NCI-H524 treated with DMSO at 0.1 percent for 48 hours (cell line): ENCODE measurements around the gene GAPDH.
"Not testable (repeated sequence)": the region's sequence is repeated elsewhere in the genome, so short reads cannot be mapped to it uniquely, and the experiment has no call there.

Experiments
- DNase-seq: peaks from one replicate; lab custom pipeline; 2025; lab: John Stamatoyannopoulos, UW

GAPDH gene

GRCh38 chr12:6533923-6534694 is at the start of gene GAPDH:
GAPDH (plus strand) TSS chr12:6534517; CDS start chr12:6534833, 316 bp downstream.
- peak; percentile 82 for DNase-seq

DNA sequence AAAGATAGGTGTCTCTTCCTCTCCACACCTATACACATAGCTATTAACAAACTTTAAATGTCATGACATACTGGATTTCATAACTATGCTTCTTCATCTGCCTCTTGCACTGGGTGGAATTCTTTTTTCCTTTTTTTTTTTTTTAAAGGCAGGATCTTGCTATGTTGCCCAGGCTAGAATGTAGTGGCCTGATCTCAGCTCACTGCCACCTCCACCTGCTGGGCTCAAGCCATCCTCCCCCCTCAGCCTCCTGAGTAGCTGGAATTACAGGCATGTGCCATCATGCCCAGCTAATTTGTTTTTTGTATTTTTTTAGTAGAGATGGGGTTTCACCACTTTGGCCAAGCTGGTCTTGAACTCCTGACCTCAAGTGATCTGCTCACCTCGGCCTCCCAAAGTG is 46.1 kb upstream of the GAPDH start:
- DNase-seq, result no peak

DNA sequence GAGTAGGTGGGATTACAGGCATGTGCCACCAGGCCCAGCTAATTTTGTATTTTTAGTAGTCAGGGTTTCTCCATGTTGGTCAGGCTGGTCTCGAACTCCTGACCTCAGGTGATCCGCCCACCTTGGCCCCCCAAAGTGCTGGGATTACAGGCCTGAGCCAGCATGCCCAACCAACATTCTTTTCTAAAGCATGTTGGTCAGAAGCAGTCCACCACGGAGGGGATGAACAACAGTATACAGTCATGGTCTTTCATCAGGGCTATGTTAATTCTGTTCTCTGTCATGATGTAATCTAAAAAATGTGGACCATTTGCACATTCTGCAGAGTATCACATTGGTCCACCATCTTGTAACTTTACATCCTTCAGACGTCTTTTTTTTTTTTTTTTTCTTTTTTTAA is 44.9 kb upstream of the GAPDH start:
- no peak for DNase-seq

GRCh38 chr12:6490673-6491072 is 43.6 kb upstream of the GAPDH start:
- DNase-seq, result not testable (repeated sequence)

- peak; percentile 59 for DNase-seq
These were observed 41.4 kb upstream of the GAPDH start, which contains the start of gene MRPL51 for GRCh38 chr12:6492838-6493496. MRPL51 (minus strand) TSS chr12:6493262; CDS start chr12:6493136, 126 bp downstream.

DNA sequence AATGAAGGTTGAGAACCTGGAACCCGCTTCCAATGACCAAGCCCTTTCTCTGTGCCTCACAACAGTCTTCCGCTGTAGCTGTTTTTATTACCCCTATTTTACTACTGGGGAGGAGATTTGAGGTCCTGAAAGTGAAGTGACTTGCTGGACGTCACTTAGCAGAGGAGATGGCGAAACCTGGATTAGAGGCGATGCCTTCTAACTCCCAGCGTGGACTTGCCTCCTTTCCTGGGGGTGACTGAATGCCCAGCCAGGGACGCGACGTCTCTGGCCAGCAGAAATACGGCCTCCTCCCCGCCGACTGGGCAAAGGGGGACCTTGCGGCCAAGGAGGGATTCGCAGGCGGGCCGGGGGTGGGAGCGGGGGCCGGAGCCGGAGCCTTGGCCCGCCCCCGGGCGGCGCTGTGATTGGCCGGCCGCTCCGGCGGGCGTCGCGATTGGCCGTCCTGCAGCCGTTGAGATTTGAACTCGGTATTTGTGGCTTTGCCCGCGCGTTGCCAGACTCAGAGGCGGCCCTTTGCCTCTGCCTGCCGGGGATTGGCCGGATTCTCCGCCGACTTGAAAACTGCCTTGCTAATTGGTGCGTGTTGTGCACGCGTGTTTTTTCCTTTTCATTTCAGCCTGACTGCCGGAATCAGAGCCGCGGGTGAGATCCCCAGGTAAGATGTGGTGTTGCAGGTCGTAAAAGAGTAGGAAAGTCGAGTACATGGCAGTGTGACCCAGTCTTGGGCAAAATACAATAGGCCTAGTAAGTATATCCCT is 40.6 kb upstream of the GAPDH start, which contains the start of gene NCAPD2:
TSS of gene NCAPD2 (plus strand) at position 606 of the 761 bp plus-strand sequence. CDS start 997 bp downstream, outside the sequence.
- peak; percentile 87 for DNase-seq

DNA sequence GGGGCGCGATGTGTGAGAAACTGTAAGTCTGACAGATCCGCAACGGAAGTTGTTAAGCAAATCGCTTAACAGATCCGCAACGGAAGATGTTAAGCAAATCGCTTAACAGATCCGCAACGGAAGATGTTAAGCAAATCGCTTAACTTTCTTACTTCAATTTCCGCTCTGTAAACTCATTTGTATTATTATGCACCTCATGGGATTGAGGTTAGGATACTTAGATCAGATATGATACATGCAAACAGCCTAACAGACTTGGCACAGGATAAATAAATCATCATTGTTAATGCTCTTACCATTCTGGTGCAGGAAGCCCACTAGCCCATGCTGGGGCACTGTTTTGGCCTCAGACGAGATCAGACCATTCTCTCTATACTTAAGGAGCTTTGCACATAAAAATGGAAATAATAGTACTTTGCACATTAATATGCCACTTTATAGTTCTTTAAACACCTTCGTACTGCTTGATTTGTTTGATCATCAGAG is 40.0 kb upstream of the GAPDH start:
- no peak for DNase-seq

- no peak for DNase-seq
These were observed 39.3 kb upstream of the GAPDH start for GRCh38 chr12:6494968-6495367.

- not testable (repeated sequence) for DNase-seq
These were observed 37.0 kb upstream of the GAPDH start for GRCh38 chr12:6497291-6497690.

DNA sequence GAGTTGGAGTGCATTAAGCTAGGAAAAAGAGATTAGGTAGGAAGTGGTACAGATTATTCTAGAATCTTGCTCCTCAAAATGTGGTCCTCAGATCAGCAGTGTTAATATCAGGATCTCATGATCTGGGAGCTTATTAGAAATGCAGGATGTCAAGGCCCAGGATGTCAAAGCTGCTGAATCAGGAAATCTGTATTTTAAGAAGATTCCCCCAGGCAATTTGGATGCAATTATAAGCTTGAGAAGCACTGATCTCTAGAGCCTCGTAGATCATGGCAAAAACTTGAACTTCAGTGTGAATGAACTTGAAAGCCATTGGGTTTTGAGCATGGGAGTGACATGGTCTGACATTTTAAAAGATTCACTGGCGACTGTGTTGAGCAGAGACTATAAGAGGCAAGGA is 33.9 kb upstream of the GAPDH start:
- DNase-seq, result no peak

DNA sequence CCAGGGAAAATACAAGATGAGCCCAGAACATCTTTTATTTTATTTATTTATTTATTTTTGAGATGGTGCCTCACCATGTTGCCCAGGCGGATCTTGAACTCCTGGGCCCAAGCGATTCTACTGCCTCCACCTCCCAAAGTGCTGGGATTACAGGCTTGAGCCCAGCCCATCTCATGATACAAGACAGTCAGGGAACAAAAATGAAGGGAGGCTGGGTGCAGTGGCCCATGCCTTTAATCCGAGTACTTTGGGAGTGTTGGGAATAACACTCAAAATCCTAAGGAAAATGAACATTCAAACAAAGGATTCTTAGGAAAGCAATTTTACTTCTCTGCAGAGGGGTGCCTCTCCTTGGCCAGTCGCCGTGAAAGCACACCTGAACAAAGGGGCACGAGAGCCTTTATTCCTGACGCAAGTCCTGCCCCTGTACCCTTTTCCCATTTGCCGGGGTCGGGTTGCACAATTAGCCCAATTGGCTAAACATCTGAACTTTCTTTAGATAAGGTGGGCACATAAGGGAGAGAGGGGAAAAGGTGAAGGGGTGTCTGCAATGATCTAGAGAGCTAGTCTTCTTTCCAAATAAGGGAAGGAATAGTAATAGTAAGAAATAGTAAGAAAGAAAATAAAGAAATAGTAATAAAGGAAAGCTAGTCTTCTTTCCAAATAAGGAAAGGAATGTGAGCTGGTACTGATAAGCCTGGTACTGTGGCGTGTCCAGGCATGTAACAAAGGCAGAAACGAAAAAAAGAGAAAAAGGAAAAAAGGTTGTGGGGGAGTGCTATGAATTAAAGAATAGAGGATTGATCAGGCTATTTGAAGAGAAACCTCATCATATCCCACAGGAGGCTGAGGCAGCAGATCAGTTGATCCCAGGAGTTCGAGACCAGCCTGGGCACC is 27.0 kb upstream of the GAPDH start:
- DNase-seq, result no peak

DNA sequence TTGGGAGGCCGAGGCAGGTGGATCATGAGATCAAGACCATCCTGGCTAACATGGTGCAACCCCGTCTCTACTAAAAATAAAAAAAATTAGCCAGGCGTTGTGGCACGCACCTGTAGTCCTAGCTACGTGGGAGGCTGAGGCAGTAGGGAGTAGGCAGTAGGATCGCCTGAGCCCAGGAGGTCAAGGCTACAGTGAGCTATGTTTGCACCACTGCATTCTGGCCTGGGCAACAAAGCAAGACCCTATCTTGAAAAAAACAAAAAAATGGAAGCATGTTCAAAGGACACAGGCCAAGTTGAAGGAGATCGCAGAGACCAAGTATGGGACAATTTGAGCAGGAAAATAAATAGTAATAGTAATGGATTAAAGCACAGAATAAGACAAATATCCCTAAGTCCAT is 26.2 kb upstream of the GAPDH start:
- DNase-seq, result no peak

DNA sequence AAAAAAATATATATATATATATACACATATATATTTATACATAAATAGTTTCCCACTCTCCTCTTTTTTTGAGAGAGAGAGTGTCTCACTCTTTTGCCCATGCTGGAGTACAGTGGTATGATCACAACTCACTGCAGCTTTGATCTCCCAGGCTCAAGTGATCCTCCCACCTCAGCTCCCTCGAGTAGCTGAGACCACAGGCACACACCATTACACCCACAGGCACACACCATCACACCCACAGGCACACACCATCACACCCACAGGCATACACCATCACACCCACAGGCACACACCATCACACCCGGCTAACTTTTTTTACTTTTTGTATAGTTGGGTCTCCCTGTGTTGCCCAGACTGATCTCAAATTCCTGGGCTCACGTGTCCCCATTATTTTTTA is 14.1 kb upstream of the GAPDH start:
- no peak for DNase-seq

DNA sequence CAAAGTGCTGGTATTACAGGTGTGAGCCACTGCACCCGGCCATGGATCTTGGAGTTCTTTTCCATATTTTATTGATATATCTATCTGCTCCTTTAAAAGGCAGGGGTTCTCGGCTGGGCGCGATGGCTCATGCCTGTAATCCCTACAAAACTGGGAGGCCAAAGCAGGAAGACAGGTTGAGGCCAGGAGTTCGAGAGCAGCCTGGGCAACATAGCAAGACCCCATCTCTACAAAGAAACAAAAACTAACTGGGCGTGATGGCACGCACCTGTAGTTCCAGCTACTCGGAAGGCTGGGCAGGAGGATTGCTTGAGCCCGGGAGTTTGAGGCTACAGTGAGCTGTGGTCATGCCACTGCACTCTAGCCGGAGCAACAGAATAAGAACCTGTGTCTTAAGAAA is 12.1 kb upstream of the GAPDH start:
- no peak for DNase-seq

DNA sequence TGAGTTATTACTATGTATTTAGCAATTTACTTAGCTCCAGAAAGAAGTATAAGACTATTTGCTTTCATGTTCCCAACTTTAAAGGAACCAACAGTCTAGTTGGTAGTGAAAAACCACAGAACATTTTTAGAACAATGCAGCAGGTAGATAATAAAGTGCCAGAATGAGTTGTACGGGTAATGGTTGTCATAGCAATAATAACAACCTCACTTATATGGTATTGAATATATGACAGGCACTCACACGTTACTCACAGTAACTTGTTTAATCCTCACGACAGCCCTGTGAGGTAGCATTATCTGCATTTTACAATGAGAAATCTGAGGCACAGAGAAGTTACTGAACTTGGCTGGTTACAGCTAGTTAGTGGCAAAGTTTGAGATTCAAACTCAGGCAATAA is 10.6 kb upstream of the GAPDH start:
- no peak for DNase-seq

GRCh38 chr12:6524648-6525047 is 9.7 kb upstream of the GAPDH start:
- no peak for DNase-seq

- DNase-seq, result no peak
These were observed 8.1 kb upstream of the GAPDH start for GRCh38 chr12:6526201-6526600.

DNA sequence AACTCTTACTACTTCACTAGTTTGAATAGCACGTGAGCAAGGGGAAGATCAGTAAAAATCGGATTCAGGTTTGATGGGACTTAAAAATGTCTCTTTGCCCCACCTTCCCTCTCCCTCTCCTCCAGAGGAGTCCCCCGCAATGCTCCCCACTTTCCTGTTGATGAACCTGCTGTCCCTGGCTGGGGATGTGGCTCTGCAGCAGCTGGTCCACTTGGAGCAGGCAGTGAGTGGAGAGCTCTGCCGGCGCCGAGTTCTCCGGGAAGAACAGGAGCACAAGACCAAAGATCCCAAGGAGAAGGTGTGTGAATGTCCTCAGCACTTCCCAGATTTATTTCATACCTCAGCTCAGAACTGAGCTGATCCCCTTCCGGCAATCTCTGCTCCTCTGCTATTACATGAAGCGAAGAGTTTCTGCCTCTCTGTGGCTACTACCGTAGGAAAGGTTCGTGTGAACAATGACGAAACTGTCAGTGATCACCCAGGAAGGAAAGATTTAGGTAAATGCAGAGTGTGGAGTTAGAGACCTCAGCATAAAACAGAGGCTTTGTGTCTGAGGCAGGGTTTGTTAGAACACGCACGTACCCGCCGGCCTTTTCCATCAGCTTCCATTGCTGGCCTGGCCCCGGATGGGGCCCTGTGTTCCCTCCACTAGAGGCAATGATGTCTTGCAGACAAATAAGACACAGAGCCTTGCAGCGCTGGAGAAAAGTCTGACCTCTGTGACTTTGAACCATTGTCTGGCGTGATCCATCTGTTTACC is 7.4 kb upstream of the GAPDH start:
- DNase-seq, result no peak

DNA sequence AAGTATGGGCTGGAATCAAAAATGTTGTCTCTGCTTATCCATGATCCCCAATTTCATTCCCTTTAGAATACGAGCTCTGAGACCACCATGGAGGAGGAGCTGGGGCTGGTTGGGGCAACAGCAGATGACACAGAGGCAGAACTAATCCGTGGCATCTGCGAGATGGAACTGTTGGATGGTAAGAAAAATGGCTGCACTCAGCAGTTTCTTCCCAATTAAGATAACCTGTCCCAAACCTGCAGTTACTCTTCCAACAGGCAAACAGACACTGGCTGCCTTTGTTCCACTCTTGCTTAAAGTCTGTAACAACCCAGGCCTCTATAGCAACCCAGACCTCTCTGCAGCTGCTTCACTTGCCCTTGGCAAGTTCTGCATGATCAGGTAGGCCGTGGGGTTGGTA is 6.6 kb upstream of the GAPDH start:
- DNase-seq, result no peak

DNA sequence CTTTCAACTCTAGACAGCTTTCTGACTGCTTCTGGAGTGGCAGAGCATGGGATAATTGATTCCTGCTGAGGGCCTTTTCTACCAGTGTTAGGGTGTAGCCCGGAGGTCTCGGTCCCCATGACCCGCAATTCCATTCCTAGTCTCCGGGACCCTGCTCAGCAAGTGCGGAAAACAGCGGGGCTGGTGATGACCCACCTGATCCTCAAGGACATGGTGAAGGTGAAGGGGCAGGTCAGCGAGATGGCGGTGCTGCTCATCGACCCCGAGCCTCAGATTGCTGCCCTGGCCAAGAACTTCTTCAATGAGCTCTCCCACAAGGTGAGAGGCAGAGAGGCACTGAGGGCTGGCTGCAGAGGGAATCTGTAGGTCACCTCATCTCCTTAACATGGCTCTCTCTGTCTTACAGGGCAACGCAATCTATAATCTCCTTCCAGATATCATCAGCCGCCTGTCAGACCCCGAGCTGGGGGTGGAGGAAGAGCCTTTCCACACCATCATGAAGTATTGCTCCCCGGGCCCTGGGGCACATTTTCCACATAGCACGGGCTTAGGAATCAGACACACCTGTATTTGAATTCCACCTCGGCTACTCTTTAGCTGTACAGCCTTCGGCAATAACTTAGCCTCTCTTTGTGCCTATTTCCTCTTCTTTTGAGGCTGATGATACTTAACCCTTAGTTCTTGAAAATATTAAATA is 5.6 kb upstream of the GAPDH start:
- DNase-seq, result no peak
